NCI-H82 treated with DMSO at 0.1 percent for 48 hours (cell line): Measurements from ENCODE around the gene BRINP1.
A peak's percentile ranks its signal among the peaks of the same experiment; 100 is the strongest.

ENCODE experiments used
- DNase-seq: peaks from one replicate; lab custom pipeline; 2025; ENCODE audit not compliant: unreplicated experiment; lab: John Stamatoyannopoulos, UW

Gene BRINP1

GRCh38 chr9:119368681-119369581 lies at the start of gene BRINP1:
Gene BRINP1 (minus strand): TSS chr9:119369435. CDS start chr9:119313355, 56,080 bp downstream.
- DNase-seq = peak; percentile 35

- DNase-seq = no peak
Measured at GRCh38 chr9:119418721-119419120, 49.5 kb upstream of the BRINP1 start.

GRCh38 chr9:119416793-119417192 lies 47.6 kb upstream of the BRINP1 start:
- no peak for DNase-seq

GRCh38 chr9:119412399-119412798 lies 43.2 kb upstream of the BRINP1 start:
- DNase-seq = no peak

GRCh38 chr9:119409552-119409951 lies 40.3 kb upstream of the BRINP1 start:
- no peak for DNase-seq

GRCh38 chr9:119400606-119401005 lies 31.4 kb upstream of the BRINP1 start:
- no peak for DNase-seq

GRCh38 chr9:119398350-119398749 lies 29.1 kb upstream of the BRINP1 start:
- DNase-seq = no peak

- no peak for DNase-seq
Measured at GRCh38 chr9:119391878-119392277, 22.6 kb upstream of the BRINP1 start.

- DNase-seq = peak; percentile 37
Measured at GRCh38 chr9:119375892-119376291, 6.7 kb upstream of the BRINP1 start.

- peak; percentile 77 for DNase-seq
Measured at GRCh38 chr9:119372951-119373350, 3.7 kb upstream of the BRINP1 start.

- no peak for DNase-seq
Measured at GRCh38 chr9:119370816-119371215, 1.6 kb upstream of the BRINP1 start.

GRCh38 chr9:119369680-119370366 lies 588 bp upstream of the BRINP1 start:
- DNase-seq = no peak

- no peak for DNase-seq
Measured at GRCh38 chr9:119368179-119368578, 1.1 kb downstream of the BRINP1 start.

- DNase-seq = no peak
Measured at GRCh38 chr9:119367683-119368075, 1.6 kb downstream of the BRINP1 start.

GRCh38 chr9:119366909-119367682 lies 2.1 kb downstream of the BRINP1 start:
- DNase-seq = no peak

- DNase-seq = no peak
Measured at GRCh38 chr9:119365291-119366027, 3.8 kb downstream of the BRINP1 start.

GRCh38 chr9:119360237-119360636 lies 9.0 kb downstream of the BRINP1 start:
- no peak for DNase-seq

GRCh38 chr9:119357336-119358096 lies 11.7 kb downstream of the BRINP1 start:
- no peak for DNase-seq

- no peak for DNase-seq
Measured at GRCh38 chr9:119349351-119349825, 19.8 kb downstream of the BRINP1 start.
